ENCODE measurements around the gene CACNA1C.

CACNA1C gene

GRCh38 chr12:2234646-2235350 is 182.0 kb downstream of the CACNA1C start:
- DNase-seq (ENCODE audit: low read depth) = no peak
- no peak for TF ChIP-seq CTCF (conservative IDR thresholded peaks at IDR 0.05; ENCODE audit: low read depth, low read length)
- H3K4me3 ChIP-seq (ENCODE audit: low read depth, low read length) = no peak overlapping the region

GRCh38 chr12:2236506-2237294 is 183.9 kb downstream of the CACNA1C start:
- no peak for TF ChIP-seq CTCF (conservative IDR thresholded peaks at IDR 0.05; ENCODE audit: low read depth, low read length)
- no peak overlapping the region for H3K4me3 ChIP-seq (ENCODE audit: low read depth, low read length)
- DNase-seq (ENCODE audit: low read depth) = no peak

- DNase-seq (ENCODE audit: low read depth) = no peak
- no peak for TF ChIP-seq CTCF (conservative IDR thresholded peaks at IDR 0.05; ENCODE audit: low read depth, low read length)
- no peak overlapping the region for H3K4me3 ChIP-seq (ENCODE audit: low read depth, low read length)
Observed at GRCh38 chr12:2238111-2238510, 185.3 kb downstream of the CACNA1C start.

GRCh38 chr12:2239381-2239871 is 186.6 kb downstream of the CACNA1C start:
- no peak overlapping the region for H3K4me3 ChIP-seq (ENCODE audit: low read depth, low read length)
- peak; percentile 31 for DNase-seq (ENCODE audit: low read depth)
- no peak for TF ChIP-seq CTCF (conservative IDR thresholded peaks at IDR 0.05; ENCODE audit: low read depth, low read length)

GRCh38 chr12:2240390-2240789 is 187.6 kb downstream of the CACNA1C start:
- no peak overlapping the region for H3K4me3 ChIP-seq (ENCODE audit: low read depth, low read length)
- TF ChIP-seq CTCF (conservative IDR thresholded peaks at IDR 0.05; ENCODE audit: low read depth, low read length) = no peak
- DNase-seq (ENCODE audit: low read depth) = no peak

GRCh38 chr12:2240984-2241383 is 188.2 kb downstream of the CACNA1C start:
- TF ChIP-seq CTCF (conservative IDR thresholded peaks at IDR 0.05; ENCODE audit: low read depth, low read length) = no peak
- H3K4me3 ChIP-seq (ENCODE audit: low read depth, low read length) = no peak overlapping the region
- no peak for DNase-seq (ENCODE audit: low read depth)

All from choroid plexus epithelial cell (primary cell).